DOHH2 (cell line): ENCODE data around the gene TMEM234.

Source experiments
- H3F3A ChIP-seq: fragments of 200-600 bp; sonication (generic), shearing (Covaris generic); 2 replicates; pipeline ENCODE4 v1.6.0; 2016; ENCODE audit warnings: antibody characterized with exemption, mild to moderate bottlenecking; ENCODE audit not compliant: control insufficient read depth, insufficient read depth
- H3K27ac ChIP-seq: fragments of 200-600 bp; sonication (generic); 2 replicates; pipeline ENCODE4 v1.5.1; 2014; ENCODE audit warnings: low read depth, mild to moderate bottlenecking, low read length, moderate library complexity
- H3K27me3 ChIP-seq: fragments of 200-600 bp; sonication (generic); 2 replicates; pipeline ENCODE4 v1.6.1; 2014; ENCODE audit warnings: mild to moderate bottlenecking, low read length, mixed read lengths; ENCODE audit not compliant: control insufficient read depth
- H3K36me3 ChIP-seq: fragments of 200-600 bp; sonication (generic); 2 replicates; pipeline ENCODE4 v1.6.1; 2014; ENCODE audit warnings: mild to moderate bottlenecking, low read length, moderate library complexity, mixed read lengths; ENCODE audit not compliant: control insufficient read depth
- H3K4me1 ChIP-seq: fragments of 200-600 bp; sonication (generic); 2 replicates; pipeline ENCODE4 v1.6.1; 2014; ENCODE audit warnings: mild to moderate bottlenecking, low read length, mixed read lengths; ENCODE audit not compliant: control insufficient read depth
- H3K4me2 ChIP-seq: fragments of 200-600 bp; sonication (generic); 2 replicates; pipeline ENCODE4 v1.6.0; 2014; ENCODE audit warnings: mild to moderate bottlenecking, low read length, moderate library complexity
- H3K4me3 ChIP-seq: fragments of 200-600 bp; sonication (generic); 2 replicates; pipeline ENCODE4 v1.5.1; 2014; ENCODE audit warnings: mild to moderate bottlenecking, low read length, mixed read lengths
- H3K79me2 ChIP-seq: fragments of 200-600 bp; sonication (generic); 2 replicates; pipeline ENCODE4 v1.6.1; 2014; ENCODE audit warnings: mild to moderate bottlenecking, low read length, mixed read lengths; ENCODE audit not compliant: control insufficient read depth
- H3K9me2 ChIP-seq: fragments of 200-600 bp; sonication (generic); replicated peaks from 2 replicates; pipeline ENCODE4 v1.6.1; 2014; ENCODE audit warnings: mild to moderate bottlenecking, low read length, mixed read lengths; ENCODE audit not compliant: control insufficient read depth
- H3K9me3 ChIP-seq: fragments of 200-600 bp; sonication (generic); 2 replicates; pipeline ENCODE4 v1.6.1; 2014; ENCODE audit warnings: antibody characterized with exemption, low read length, mixed read lengths; ENCODE audit not compliant: control insufficient read depth, insufficient read depth
- H4K20me1 ChIP-seq: fragments of 200-600 bp; sonication (generic); 2 replicates; pipeline ENCODE4 v1.6.0; 2014; ENCODE audit warnings: low read depth, mild to moderate bottlenecking, antibody characterized with exemption, low read length, moderate library complexity; ENCODE audit not compliant: control insufficient read depth, insufficient read depth
- EZH2phosphoT487 ChIP-seq: fragments of 200-600 bp; sonication (generic); IDR thresholded peaks from 2 replicates; pipeline ENCODE4 v1.6.1; 2017; ENCODE audit warnings: borderline replicate concordance, mild to moderate bottlenecking, antibody characterized with exemption, low read length, moderate library complexity, mixed read lengths
- TF ChIP-seq, protein P1 (sequence below): fragments of 200-600 bp; sonication (generic); IDR thresholded peaks from one replicate; pipeline ENCODE4 v1.5.1; 2014; ENCODE audit warnings: antibody characterized with exemption, mild to moderate bottlenecking, low read depth, low read length; ENCODE audit not compliant: poor library complexity, severe bottlenecking

The TMEM234 gene

DNA sequence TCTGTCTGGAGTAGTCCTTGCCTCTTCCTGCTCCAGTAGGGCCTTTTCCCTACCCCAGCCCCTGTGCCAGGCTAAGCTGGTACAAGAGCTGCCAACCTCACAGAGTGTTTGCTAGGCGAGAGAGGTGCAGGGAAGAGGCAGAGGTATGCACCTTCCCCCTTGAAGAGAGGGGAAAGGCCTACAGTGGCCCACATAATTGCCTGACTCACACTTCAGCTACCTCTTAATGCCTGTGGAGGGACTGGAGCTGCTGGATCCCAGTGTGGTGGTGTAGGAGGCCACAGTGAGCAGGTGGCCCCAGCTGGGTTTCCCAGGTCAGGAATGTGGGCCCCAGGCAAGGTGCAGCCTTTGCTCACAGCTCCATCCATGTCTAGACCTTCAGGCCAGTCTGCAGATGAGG is 25.1 kb downstream of the TMEM234 start:
- no peaks in the 10 kb centered on the region for H3K9me3 ChIP-seq
- H3K36me3 ChIP-seq: peaks cover 64% of the 10 kb centered on the region
- H3K4me3 ChIP-seq: no peak overlapping the region
- H4K20me1 ChIP-seq: no peaks in the 10 kb centered on the region
- no peak for TF ChIP-seq EZH2phosphoT487
- TF ChIP-seq, protein P1, sequence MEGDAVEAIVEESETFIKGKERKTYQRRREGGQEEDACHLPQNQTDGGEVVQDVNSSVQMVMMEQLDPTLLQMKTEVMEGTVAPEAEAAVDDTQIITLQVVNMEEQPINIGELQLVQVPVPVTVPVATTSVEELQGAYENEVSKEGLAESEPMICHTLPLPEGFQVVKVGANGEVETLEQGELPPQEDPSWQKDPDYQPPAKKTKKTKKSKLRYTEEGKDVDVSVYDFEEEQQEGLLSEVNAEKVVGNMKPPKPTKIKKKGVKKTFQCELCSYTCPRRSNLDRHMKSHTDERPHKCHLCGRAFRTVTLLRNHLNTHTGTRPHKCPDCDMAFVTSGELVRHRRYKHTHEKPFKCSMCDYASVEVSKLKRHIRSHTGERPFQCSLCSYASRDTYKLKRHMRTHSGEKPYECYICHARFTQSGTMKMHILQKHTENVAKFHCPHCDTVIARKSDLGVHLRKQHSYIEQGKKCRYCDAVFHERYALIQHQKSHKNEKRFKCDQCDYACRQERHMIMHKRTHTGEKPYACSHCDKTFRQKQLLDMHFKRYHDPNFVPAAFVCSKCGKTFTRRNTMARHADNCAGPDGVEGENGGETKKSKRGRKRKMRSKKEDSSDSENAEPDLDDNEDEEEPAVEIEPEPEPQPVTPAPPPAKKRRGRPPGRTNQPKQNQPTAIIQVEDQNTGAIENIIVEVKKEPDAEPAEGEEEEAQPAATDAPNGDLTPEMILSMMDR: no peak
- peaks cover 31% of the 10 kb centered on the region for H3K4me1 ChIP-seq
- H3K4me2 ChIP-seq: no peak overlapping the region
- H3F3A ChIP-seq: peaks cover 9% of the 10 kb centered on the region; the same call in 1 of the 2 replicates
- no peaks in the 10 kb centered on the region for H3K79me2 ChIP-seq
- no peaks in the 10 kb centered on the region for H3K9me2 ChIP-seq
- H3K27ac ChIP-seq: no peak overlapping the region
- H3K27me3 ChIP-seq: no peaks in the 10 kb centered on the region

DNA sequence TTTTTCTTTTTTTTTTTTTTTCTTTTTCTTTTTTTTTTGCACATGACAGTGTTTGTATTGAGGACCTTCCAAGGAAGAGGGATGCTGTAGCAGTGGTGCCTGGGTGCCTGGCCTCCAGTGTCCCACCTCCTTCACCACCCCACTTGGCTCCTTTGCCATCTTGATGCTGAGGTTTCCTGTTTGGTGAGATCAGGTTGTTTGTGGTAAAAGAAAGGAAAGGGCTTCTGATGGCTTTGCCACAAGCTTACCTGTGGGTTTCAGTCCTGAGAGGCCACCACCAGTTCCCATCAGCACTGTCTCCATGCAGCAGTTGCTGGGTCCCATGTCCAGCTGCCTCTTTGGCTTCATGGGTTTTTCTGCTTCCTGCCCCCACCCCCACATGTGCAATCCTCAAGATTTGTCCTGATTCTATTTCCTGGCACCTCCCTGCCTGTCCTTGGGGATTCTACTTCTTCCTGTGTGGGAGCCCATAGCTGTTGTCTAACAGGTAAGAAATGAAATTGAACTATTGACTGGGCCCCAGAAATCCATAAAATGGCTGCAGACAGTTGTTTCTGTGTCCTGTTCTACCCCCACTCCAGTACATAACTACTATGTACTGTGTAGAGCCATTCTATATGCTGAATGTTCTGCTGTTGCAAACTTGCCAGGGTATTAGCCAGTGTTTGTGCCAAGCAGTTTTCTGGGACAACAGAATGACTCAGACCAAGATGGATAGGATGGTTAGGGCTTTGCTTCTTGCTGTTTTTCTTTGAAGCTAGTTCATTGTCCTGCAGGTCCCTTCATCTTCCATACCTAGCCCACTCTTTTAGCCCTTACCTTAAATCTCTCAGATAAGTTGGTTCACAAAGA is 26.0 kb downstream of the TMEM234 start:
- peaks cover 9% of the 10 kb centered on the region; the same call in 1 of the 2 replicates for H3F3A ChIP-seq
- peaks cover 73% of the 10 kb centered on the region for H3K36me3 ChIP-seq
- H3K27me3 ChIP-seq: no peaks in the 10 kb centered on the region
- peaks cover 22% of the 10 kb centered on the region for H3K4me1 ChIP-seq
- no peaks in the 10 kb centered on the region for H3K9me3 ChIP-seq
- no peak overlapping the region for H3K4me2 ChIP-seq
- H3K79me2 ChIP-seq: no peaks in the 10 kb centered on the region
- H3K4me3 ChIP-seq: no peak overlapping the region
- H4K20me1 ChIP-seq: no peaks in the 10 kb centered on the region
- no peaks in the 10 kb centered on the region for H3K9me2 ChIP-seq
- no peak overlapping the region for H3K27ac ChIP-seq
- TF ChIP-seq, protein P1: no peak
- TF ChIP-seq EZH2phosphoT487: no peak

DNA sequence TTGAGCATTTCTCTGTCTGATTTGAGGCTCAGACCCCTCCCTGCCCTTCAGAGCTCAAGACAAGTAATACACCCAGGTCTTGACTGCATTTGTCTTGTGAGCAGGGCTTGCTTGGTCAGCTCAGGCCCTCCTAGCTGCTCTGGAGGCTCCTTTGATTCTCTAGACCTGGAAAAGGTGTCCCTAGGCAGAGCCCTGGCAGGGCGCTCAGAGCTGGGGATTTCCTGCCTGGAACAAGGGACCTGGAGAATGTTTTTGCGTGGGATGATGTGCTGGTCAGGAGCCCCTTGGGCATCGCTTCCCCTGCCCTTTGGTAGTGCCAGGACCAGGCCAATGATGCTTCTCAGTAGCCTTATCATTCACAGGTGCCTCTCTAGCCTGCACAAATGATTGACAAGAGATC is 26.6 kb downstream of the TMEM234 start:
- H3K36me3 ChIP-seq: peaks cover 78% of the 10 kb centered on the region
- H3K4me1 ChIP-seq: peaks cover 17% of the 10 kb centered on the region
- no peak overlapping the region for H3K4me2 ChIP-seq
- H3K4me3 ChIP-seq: no peak overlapping the region
- no peaks in the 10 kb centered on the region for H3K9me2 ChIP-seq
- H3K9me3 ChIP-seq: no peaks in the 10 kb centered on the region
- H4K20me1 ChIP-seq: no peaks in the 10 kb centered on the region
- H3K27ac ChIP-seq: no peak overlapping the region
- H3K79me2 ChIP-seq: no peaks in the 10 kb centered on the region
- H3F3A ChIP-seq: peaks cover 9% of the 10 kb centered on the region; the same call in 1 of the 2 replicates
- TF ChIP-seq, protein P1: no peak
- TF ChIP-seq EZH2phosphoT487: no peak
- no peaks in the 10 kb centered on the region for H3K27me3 ChIP-seq
